ENCODE results near the gene TCF7. TPM values are rescaled to one million over a fixed set of nuclear protein-coding genes. Genes with fewer than 3 reads are reported as not detected.

The TCF7 gene
- total and polyA plus RNA-seq, 4 donors: 1.3 to 2.7 (median 2.2) TPM

Small RNA genes within 50 kb of the gene (small RNA-seq; reads per million reads assigned to genes)
- not detected for gene AC008608.1

Other genes with a start within 250 kb of the TCF7 start
- gene C5orf15, start 146.1 kb upstream of the TCF7 start, total RNA-seq: 10 to 100 TPM; 27.1 to 32.4 TPM
- 10 to 100 TPM; 21.2 to 30.3 TPM for gene C5orf15, start 146.1 kb upstream of the TCF7 start, polyA plus RNA-seq
- gene VDAC1, start 109.7 kb upstream of the TCF7 start, total RNA-seq: 100 to 1,000 TPM in 1 of 2 donors, 10 to 100 TPM in 1; 85.4 to 132 TPM
- gene VDAC1, start 109.7 kb upstream of the TCF7 start, polyA plus RNA-seq: 100 to 1,000 TPM; 109 to 139 TPM
- 100 to 1,000 TPM; 129 to 207 TPM for gene SKP1, start 62.3 kb downstream of the TCF7 start, total RNA-seq
- 100 to 1,000 TPM; 298 to 407 TPM for gene SKP1, start 62.3 kb downstream of the TCF7 start, polyA plus RNA-seq
- gene PPP2CA, start 111.4 kb downstream of the TCF7 start, total RNA-seq: 10 to 100 TPM; 45.2 to 71.6 TPM
- 10 to 100 TPM; 43.3 to 64.9 TPM for gene PPP2CA, start 111.4 kb downstream of the TCF7 start, polyA plus RNA-seq

Measured in liver (tissue), 5 donors.